ENCODE results near the gene PNMA1. TPM values are rescaled to one million over a fixed set of nuclear protein-coding genes. Genes with fewer than 3 reads are reported as not detected.

The PNMA1 gene
- total RNA-seq, 1 donor from 2014 or later = 29.7 TPM

- DNase-seq (ENCODE audit: low spot score) = no peak
- intact Hi-C loops (cut with micrococcal nuclease) = no loop called here
- no peaks in the 10 kb centered on the region for H3K4me1 Mint-ChIP-seq (ENCODE audit: low read depth)
- peaks cover 5% of the 10 kb centered on the region for H3K36me3 Mint-ChIP-seq (ENCODE audit: low read depth)
- no peaks in the 10 kb centered on the region for H3K9me3 Mint-ChIP-seq
- no peak overlapping the region for H3K27ac Mint-ChIP-seq
- H3K4me3 Mint-ChIP-seq = no peak overlapping the region
- H3K27me3 Mint-ChIP-seq (ENCODE audit: insufficient read depth) = no peaks in the 10 kb centered on the region
Observed at GRCh38 chr14:73686901-73687300, 27.3 kb downstream of the PNMA1 start.

GRCh38 chr14:73685328-73685727 lies 28.9 kb downstream of the PNMA1 start:
- Mint-ChIP-seq H3K9me3 (no peaks in the 10 kb centered on the region), H3K27me3 (ENCODE audit: insufficient read depth) (no peaks in the 10 kb centered on the region), H3K4me3 (no peak overlapping the region), H3K4me1 (ENCODE audit: low read depth) (no peaks in the 10 kb centered on the region), H3K36me3 (ENCODE audit: low read depth) (peaks cover 3% of the 10 kb centered on the region), H3K27ac (no peak overlapping the region)
- intact Hi-C loops (cut with micrococcal nuclease) = no loop called here
- no peak for DNase-seq (ENCODE audit: low spot score)

- DNase-seq (ENCODE audit: low spot score) = no peak
- H3K4me3 Mint-ChIP-seq = no peak overlapping the region
- intact Hi-C loops (cut with micrococcal nuclease) = no loop called here
- H3K27me3 Mint-ChIP-seq (ENCODE audit: insufficient read depth) = no peaks in the 10 kb centered on the region
- H3K36me3 Mint-ChIP-seq (ENCODE audit: low read depth) = peaks cover 3% of the 10 kb centered on the region
- H3K27ac Mint-ChIP-seq = no peak overlapping the region
- no peaks in the 10 kb centered on the region for H3K9me3 Mint-ChIP-seq
- no peaks in the 10 kb centered on the region for H3K4me1 Mint-ChIP-seq (ENCODE audit: low read depth)
Observed at GRCh38 chr14:73684627-73685026, 29.6 kb downstream of the PNMA1 start.

DNA sequence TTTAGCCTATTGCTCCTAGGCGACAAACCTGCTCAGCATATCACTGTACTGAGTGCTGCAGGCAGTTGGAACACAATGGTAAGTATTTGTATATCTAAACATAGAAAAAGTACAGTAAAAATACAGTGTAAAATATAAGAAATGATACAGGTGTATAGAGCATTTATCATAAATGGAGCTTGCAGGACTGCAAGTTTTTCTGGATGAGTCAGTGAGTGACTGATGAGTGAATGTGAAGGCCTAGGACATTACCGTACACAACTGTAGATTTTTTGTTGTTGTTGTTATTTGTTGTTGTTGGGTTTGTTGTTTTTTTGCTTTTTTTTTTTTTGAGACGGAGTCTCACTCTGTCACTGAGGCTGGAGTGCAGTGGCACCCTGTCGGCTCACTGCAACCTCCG lies 33.4 kb downstream of the PNMA1 start:
- Mint-ChIP-seq H3K36me3 (ENCODE audit: low read depth) (no peaks in the 10 kb centered on the region), H3K4me1 (ENCODE audit: low read depth) (no peaks in the 10 kb centered on the region), H3K9me3 (no peaks in the 10 kb centered on the region), H3K4me3 (no peak overlapping the region), H3K27ac (no peak overlapping the region), H3K27me3 (ENCODE audit: insufficient read depth) (no peaks in the 10 kb centered on the region)
- DNase-seq (ENCODE audit: low spot score) = no peak
- intact Hi-C loops (cut with micrococcal nuclease) = no loop called here

DNA sequence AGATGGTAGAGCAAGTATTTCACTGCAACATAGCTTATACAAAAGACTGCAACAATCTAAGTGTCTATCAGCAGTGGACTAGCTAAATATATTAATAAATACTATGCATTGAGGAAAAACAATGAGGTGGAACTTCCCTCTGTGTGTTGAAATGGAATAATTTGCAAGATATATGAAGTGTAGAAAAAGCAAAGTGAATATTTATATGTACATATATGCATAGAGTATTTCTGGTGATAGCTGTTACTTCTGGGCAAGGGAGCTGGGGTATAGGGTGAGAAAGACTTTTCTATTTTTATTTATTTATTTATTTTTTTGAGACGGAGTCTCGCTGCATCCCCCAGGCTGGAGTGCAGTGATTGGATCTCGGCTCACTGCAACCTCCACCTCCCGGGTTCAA lies 35.5 kb downstream of the PNMA1 start:
- Mint-ChIP-seq H3K9me3 (no peaks in the 10 kb centered on the region), H3K27me3 (ENCODE audit: insufficient read depth) (no peaks in the 10 kb centered on the region)
- intact Hi-C loops (cut with micrococcal nuclease) = no loop called here

DNA sequence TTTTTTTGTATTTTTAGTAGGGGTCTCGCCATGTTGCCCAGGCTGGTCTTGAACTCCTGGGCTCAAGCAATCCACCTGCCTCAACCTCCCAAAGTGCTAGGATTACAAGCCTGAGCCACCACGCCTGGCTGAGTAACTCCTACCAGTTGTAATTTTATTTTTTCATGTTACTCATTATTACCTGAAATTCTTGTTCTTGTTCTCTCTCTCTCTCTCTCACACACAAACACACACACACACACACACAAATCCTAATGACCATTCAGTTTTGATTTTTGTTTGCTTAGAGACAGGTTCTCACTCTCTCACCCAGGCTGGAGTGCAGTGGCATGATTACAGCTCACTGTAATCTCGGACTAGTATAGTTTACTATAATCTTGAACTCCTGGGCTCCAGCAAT lies 39.2 kb downstream of the PNMA1 start:
- no peak for DNase-seq (ENCODE audit: low spot score)
- Mint-ChIP-seq H3K4me1 (ENCODE audit: low read depth) (no peaks in the 10 kb centered on the region), H3K36me3 (ENCODE audit: low read depth) (peaks cover 1% of the 10 kb centered on the region), H3K9me3 (no peaks in the 10 kb centered on the region), H3K4me3 (no peak overlapping the region), H3K27ac (no peak overlapping the region), H3K27me3 (ENCODE audit: insufficient read depth) (no peaks in the 10 kb centered on the region)
- intact Hi-C loops (cut with micrococcal nuclease) = no loop called here

More for the DNA sequence above, 35.5 kb downstream of the PNMA1 start:
- no peaks in the 10 kb centered on the region for H3K4me1 Mint-ChIP-seq (ENCODE audit: low read depth)
- H3K27ac Mint-ChIP-seq = no peak overlapping the region
- no peak for DNase-seq (ENCODE audit: low spot score)
- H3K36me3 Mint-ChIP-seq (ENCODE audit: low read depth) = peaks cover 1% of the 10 kb centered on the region
- no peak overlapping the region for H3K4me3 Mint-ChIP-seq

DNA sequence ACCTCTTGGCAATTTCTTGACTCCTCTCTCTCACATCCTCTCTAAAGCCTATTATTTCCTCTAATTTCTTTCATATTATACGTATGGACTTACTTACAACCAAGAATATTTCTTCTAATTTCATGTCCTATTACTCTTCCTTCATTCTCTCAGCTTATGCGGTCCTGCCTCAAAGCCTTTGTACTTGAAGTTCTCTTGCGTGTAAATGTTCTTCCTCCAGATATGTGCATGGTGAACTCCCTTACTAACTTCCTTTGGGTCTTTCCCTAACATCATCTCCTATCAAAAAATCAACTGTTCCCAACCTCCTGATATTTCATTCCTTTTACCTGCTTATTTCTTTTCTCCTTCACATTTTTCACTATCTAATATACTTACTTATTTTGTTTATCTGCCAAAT lies 46.3 kb downstream of the PNMA1 start:
- Mint-ChIP-seq H3K4me1 (ENCODE audit: low read depth) (no peaks in the 10 kb centered on the region), H3K36me3 (ENCODE audit: low read depth) (peaks cover under 1% of the 10 kb centered on the region), H3K27ac (no peak overlapping the region)

GRCh38 chr14:73666583-73666982 lies 47.6 kb downstream of the PNMA1 start:
- Mint-ChIP-seq H3K4me3 (no peak overlapping the region), H3K36me3 (ENCODE audit: low read depth) (peaks cover 2% of the 10 kb centered on the region), H3K4me1 (ENCODE audit: low read depth) (no peaks in the 10 kb centered on the region), H3K27me3 (ENCODE audit: insufficient read depth) (no peaks in the 10 kb centered on the region), H3K9me3 (no peaks in the 10 kb centered on the region), H3K27ac (no peak overlapping the region)
- intact Hi-C loops (cut with micrococcal nuclease) = no loop called here
- DNase-seq (ENCODE audit: low spot score) = no peak

More for the DNA sequence above, 46.3 kb downstream of the PNMA1 start:
- H3K27me3 Mint-ChIP-seq (ENCODE audit: insufficient read depth) = no peaks in the 10 kb centered on the region
- intact Hi-C loops (cut with micrococcal nuclease) = no loop called here
- H3K9me3 Mint-ChIP-seq = no peaks in the 10 kb centered on the region
- DNase-seq (ENCODE audit: low spot score) = no peak
- H3K4me3 Mint-ChIP-seq = no peak overlapping the region

GRCh38 chr14:73665130-73665529 lies 49.1 kb downstream of the PNMA1 start:
- Mint-ChIP-seq H3K27ac (no peak overlapping the region), H3K27me3 (ENCODE audit: insufficient read depth) (no peaks in the 10 kb centered on the region), H3K9me3 (no peaks in the 10 kb centered on the region), H3K4me1 (ENCODE audit: low read depth) (no peaks in the 10 kb centered on the region), H3K4me3 (no peak overlapping the region), H3K36me3 (ENCODE audit: low read depth) (peaks cover 2% of the 10 kb centered on the region)
- DNase-seq (ENCODE audit: low spot score) = no peak
- intact Hi-C loops (cut with micrococcal nuclease) = no loop called here

- Mint-ChIP-seq H3K4me1 (ENCODE audit: low read depth) (no peaks in the 10 kb centered on the region), H3K4me3 (no peak overlapping the region), H3K27ac (no peak overlapping the region), H3K36me3 (ENCODE audit: low read depth) (peaks cover 2% of the 10 kb centered on the region), H3K9me3 (no peaks in the 10 kb centered on the region), H3K27me3 (ENCODE audit: insufficient read depth) (no peaks in the 10 kb centered on the region)
- DNase-seq (ENCODE audit: low spot score) = no peak
- intact Hi-C loops (cut with micrococcal nuclease) = no loop called here
Observed at GRCh38 chr14:73663548-73664212, 50.5 kb downstream of the PNMA1 start.

DNA sequence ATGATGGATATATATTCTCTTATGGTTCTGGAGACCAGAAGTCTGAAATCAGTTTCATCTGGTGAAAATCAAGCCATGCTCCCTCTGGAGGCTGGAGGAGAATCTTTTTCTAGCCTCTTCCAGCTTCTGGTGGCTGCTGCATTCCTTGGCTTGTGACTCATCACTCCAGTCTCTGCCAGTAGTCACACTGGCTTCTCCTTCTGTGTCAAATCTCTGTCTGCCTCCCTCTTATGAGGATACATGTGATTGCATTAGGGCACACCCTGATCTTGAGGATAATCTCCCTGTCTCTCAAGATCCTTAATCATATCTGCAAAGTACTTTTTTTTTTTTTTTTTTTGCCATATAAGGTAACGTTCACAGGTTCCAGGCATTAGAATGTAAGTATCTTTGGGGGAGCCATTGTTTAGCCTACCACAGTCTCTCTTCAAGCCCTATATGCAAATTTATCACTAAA lies 51.7 kb downstream of the PNMA1 start:
- DNase-seq (ENCODE audit: low spot score) = no peak
- H3K36me3 Mint-ChIP-seq (ENCODE audit: low read depth) = peaks cover 2% of the 10 kb centered on the region
- intact Hi-C loops (cut with micrococcal nuclease) = no loop called here

GRCh38 chr14:73661872-73662271 lies 52.3 kb downstream of the PNMA1 start:
- no peak overlapping the region for H3K4me3 Mint-ChIP-seq
- no peaks in the 10 kb centered on the region for H3K4me1 Mint-ChIP-seq (ENCODE audit: low read depth)
- intact Hi-C loops (cut with micrococcal nuclease) = no loop called here
- no peak for DNase-seq (ENCODE audit: low spot score)
- H3K36me3 Mint-ChIP-seq (ENCODE audit: low read depth) = peaks cover 2% of the 10 kb centered on the region
- no peak overlapping the region for H3K27ac Mint-ChIP-seq
- H3K27me3 Mint-ChIP-seq (ENCODE audit: insufficient read depth) = no peaks in the 10 kb centered on the region
- no peaks in the 10 kb centered on the region for H3K9me3 Mint-ChIP-seq

More for the DNA sequence above, 51.7 kb downstream of the PNMA1 start:
- Mint-ChIP-seq H3K4me1 (ENCODE audit: low read depth) (no peaks in the 10 kb centered on the region), H3K9me3 (no peaks in the 10 kb centered on the region), H3K4me3 (no peak overlapping the region), H3K27ac (no peak overlapping the region), H3K27me3 (ENCODE audit: insufficient read depth) (no peaks in the 10 kb centered on the region)
